ENCODE results near the gene TMEM202.

The TMEM202 gene

GRCh38 chr15:72365844-72366243 is 32.3 kb upstream of the TMEM202 start:
- no peak for DNase-seq (ENCODE audit: low read depth)
- in situ Hi-C loops (cut with HindIII; ENCODE audit: low sequenced_read_pairs): no loop called here
- TF ChIP-seq CTCF (IDR thresholded peaks at IDR 0.05; ENCODE audit: low read depth, low read length, missing control alignments): no peak
- no peak overlapping the region for H3K4me3 ChIP-seq (ENCODE audit: low read depth, low read length)

GRCh38 chr15:72368325-72368724 is 29.8 kb upstream of the TMEM202 start:
- TF ChIP-seq CTCF (IDR thresholded peaks at IDR 0.05; ENCODE audit: low read depth, low read length, missing control alignments): no peak
- no peak overlapping the region for H3K4me3 ChIP-seq (ENCODE audit: low read depth, low read length)
- DNase-seq (ENCODE audit: low read depth): no peak
- in situ Hi-C loops (cut with HindIII; ENCODE audit: low sequenced_read_pairs): no loop called here

GRCh38 chr15:72368899-72369298 is 29.2 kb upstream of the TMEM202 start:
- no peak for DNase-seq (ENCODE audit: low read depth)
- in situ Hi-C loops (cut with HindIII; ENCODE audit: low sequenced_read_pairs): no loop called here
- no peak overlapping the region for H3K4me3 ChIP-seq (ENCODE audit: low read depth, low read length)
- TF ChIP-seq CTCF (IDR thresholded peaks at IDR 0.05; ENCODE audit: low read depth, low read length, missing control alignments): no peak

GRCh38 chr15:72369964-72370363 is 28.1 kb upstream of the TMEM202 start:
- no peak for TF ChIP-seq CTCF (IDR thresholded peaks at IDR 0.05; ENCODE audit: low read depth, low read length, missing control alignments)
- no peak for DNase-seq (ENCODE audit: low read depth)
- in situ Hi-C loops (cut with HindIII; ENCODE audit: low sequenced_read_pairs): no loop called here
- H3K4me3 ChIP-seq (ENCODE audit: low read depth, low read length): no peak overlapping the region

GRCh38 chr15:72372361-72372760 is 25.7 kb upstream of the TMEM202 start:
- in situ Hi-C loops (cut with HindIII; ENCODE audit: low sequenced_read_pairs): no loop called here
- no peak for DNase-seq (ENCODE audit: low read depth)
- TF ChIP-seq CTCF (IDR thresholded peaks at IDR 0.05; ENCODE audit: low read depth, low read length, missing control alignments): no peak
- H3K4me3 ChIP-seq (ENCODE audit: low read depth, low read length): no peak overlapping the region

GRCh38 chr15:72375501-72375845 is 22.6 kb upstream of the TMEM202 start:
- no peak for DNase-seq (ENCODE audit: low read depth)
- TF ChIP-seq CTCF (IDR thresholded peaks at IDR 0.05; ENCODE audit: low read depth, low read length, missing control alignments): no peak

More at GRCh38 chr15:72375501-72375845, 22.6 kb upstream of the TMEM202 start:
- H3K4me3 ChIP-seq (ENCODE audit: low read depth, low read length): peak overlapping the region; percentile 98
- in situ Hi-C loops (cut with HindIII; ENCODE audit: low sequenced_read_pairs): no loop called here
